BJ (cell line): ENCODE results near the gene OR13C5. TPM values are rescaled to one million over a fixed set of nuclear protein-coding genes. Genes with fewer than 3 reads are reported as not detected.

ENCODE experiments used
- CTCF ChIA-PET: fragments of 350-600 bp; formaldehyde crosslinking; extraction: SDS; loops from one replicate; lab custom pipeline; 2021; ENCODE audit warnings: antibody characterized with exemption, inconsistent platforms; lab: Yijun Ruan, JAX
- POLR2A ChIA-PET: fragments of 300-600 bp; sonication (Branson Sonifier 250); formaldehyde crosslinking; extraction: SDS; loops from one replicate; lab custom pipeline; 2021; ENCODE audit warnings: antibody characterized with exemption; lab: Charles Lee
- DNase-seq: peaks from one replicate; pipeline ENCODE4 v3.0.0-alpha.2; 2011; ENCODE audit warnings: low read depth
- H3K27me3 ChIP-seq: 2 replicates; pipeline ENCODE4 v1.6.0; 2011; ENCODE audit warnings: low read length; ENCODE audit not compliant: control insufficient read depth, insufficient read depth
- H3K36me3 ChIP-seq: 2 replicates; pipeline ENCODE4 v1.5.1; 2011; ENCODE audit warnings: low read length; ENCODE audit not compliant: control insufficient read depth, insufficient read depth
- H3K4me3 ChIP-seq: 2 replicates; pipeline ENCODE4 v1.5.1; 2011; ENCODE audit warnings: low read depth, mild to moderate bottlenecking, control low read depth, low read length
- CTCF ChIP-seq: IDR thresholded peaks from 2 replicates; pipeline ENCODE4 v1.5.1; 2011; ENCODE audit warnings: low read depth, mild to moderate bottlenecking, control low read depth, inconsistent platforms, low read length, moderate library complexity; ENCODE audit not compliant: insufficient read depth
- polyA plus RNA-seq: library from polyadenylated mRNA; depleted of rRNA; stranded (reverse); fragments of >200 nt; gene quantifications from 2 replicates; pipeline ENCODE4 v1.2.3, GENCODE V29; 2011

The OR13C5 gene
- polyA plus RNA-seq, 1 experiment: not detected

GRCh38 chr9:104589626-104590025, 9.6 kb downstream of the OR13C5 start:
- Histone ChIP-seq H3K36me3 (no peaks in the 10 kb centered on the region), H3K27me3 (no peaks in the 10 kb centered on the region), H3K4me3 (no peak overlapping the region)
- CTCF ChIA-PET: interaction anchor here (0.8 kb wide), 1 partner anchor 8 kb away, joined by 3 read pairs; no protein-coding TSS in a partner anchor
- POLR2A ChIA-PET: no interaction called here
- no peak for TF ChIP-seq CTCF
- no peak for DNase-seq

GRCh38 chr9:104586496-104587180, 12.6 kb downstream of the OR13C5 start:
- Histone ChIP-seq H3K27me3 (no peaks in the 10 kb centered on the region), H3K4me3 (no peak overlapping the region), H3K36me3 (no peaks in the 10 kb centered on the region)
- POLR2A ChIA-PET: no interaction called here
- CTCF ChIA-PET: no interaction called here
- no peak for TF ChIP-seq CTCF
- peak; percentile 41 for DNase-seq

GRCh38 chr9:104580562-104580961, 18.7 kb downstream of the OR13C5 start:
- Histone ChIP-seq H3K36me3 (no peaks in the 10 kb centered on the region), H3K27me3 (no peaks in the 10 kb centered on the region), H3K4me3 (no peak overlapping the region)
- CTCF ChIA-PET: no interaction called here
- POLR2A ChIA-PET: no interaction called here
- DNase-seq: no peak
- no peak for TF ChIP-seq CTCF

GRCh38 chr9:104577263-104577662, 21.9 kb downstream of the OR13C5 start:
- H3K27me3 ChIP-seq: no peaks in the 10 kb centered on the region
- ChIA-PET POLR2A (no interaction called here), CTCF (no interaction called here)
- no peak overlapping the region for H3K4me3 ChIP-seq
- no peak for DNase-seq
- no peaks in the 10 kb centered on the region for H3K36me3 ChIP-seq
- no peak for TF ChIP-seq CTCF

- no peak for DNase-seq
- Histone ChIP-seq H3K36me3 (no peaks in the 10 kb centered on the region), H3K27me3 (no peaks in the 10 kb centered on the region), H3K4me3 (no peak overlapping the region)
- CTCF ChIA-PET: no interaction called here
- POLR2A ChIA-PET: no interaction called here
- TF ChIP-seq CTCF: no peak
Observed at GRCh38 chr9:104575456-104575855, 23.8 kb downstream of the OR13C5 start.
